ENCODE measurements around the gene CACNG4.

- TF ChIP-seq CTCF (IDR thresholded peaks at IDR 0.05) (no peak), POLR2A (IDR thresholded peaks at IDR 0.05) (no peak), POLR2AphosphoS5 (IDR thresholded peaks at IDR 0.05) (no peak)
These were observed 40.6 kb upstream of the CACNG4 start for GRCh38 chr17:66923886-66924285.
